Mucosa of stomach (tissue), 1 donor: ENCODE results near the gene SIGLEC8.

Experiments used
- H3K27me3 ChIP-seq: one replicate; pipeline ENCODE4 v1.7.0; 2013; ENCODE audit warnings: mild to moderate bottlenecking, low read length; ENCODE audit not compliant: control insufficient read depth, insufficient read depth
- H3K36me3 ChIP-seq: one replicate; pipeline ENCODE4 v1.7.0; 2013; ENCODE audit warnings: low read length; ENCODE audit not compliant: control insufficient read depth, insufficient read depth
- H3K4me1 ChIP-seq: one replicate; pipeline ENCODE4 v1.7.0; 2013; ENCODE audit warnings: mild to moderate bottlenecking, low read length; ENCODE audit not compliant: control insufficient read depth, insufficient read depth
- H3K4me3 ChIP-seq: one replicate; pipeline ENCODE4 v1.7.0; 2013; ENCODE audit warnings: low read length
- H3K9ac ChIP-seq: one replicate; pipeline ENCODE4 v1.7.0; 2013; ENCODE audit warnings: mild to moderate bottlenecking, low read length, moderate library complexity
- H3K9me3 ChIP-seq: one replicate; pipeline ENCODE4 v1.7.0; 2013; ENCODE audit warnings: mild to moderate bottlenecking, low read length, moderate library complexity; ENCODE audit not compliant: control insufficient read depth
- donor health status: Pancreatic carcinoma.

Gene SIGLEC8

DNA sequence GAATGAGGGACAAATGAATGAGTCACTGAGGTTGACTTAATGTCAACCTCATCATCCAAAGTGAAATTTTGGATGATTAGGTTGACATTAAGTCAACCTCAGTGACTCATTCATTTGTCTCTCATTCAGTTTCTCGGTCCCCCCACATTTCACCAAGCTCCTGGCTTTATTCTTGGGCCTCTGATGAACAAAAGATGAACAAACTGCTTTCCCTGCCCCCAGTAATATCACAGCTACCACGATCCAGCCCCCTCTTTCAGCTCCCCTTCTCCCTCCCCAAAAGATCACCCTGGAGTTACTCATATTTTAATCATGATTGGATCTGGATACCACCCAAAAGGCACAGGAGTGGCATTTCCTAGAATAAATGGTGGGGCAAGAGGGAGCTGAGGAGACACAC lies 30.9 kb upstream of the SIGLEC8 start:
- Histone ChIP-seq H3K27me3 (peaks cover 5% of the 10 kb centered on the region), H3K4me1 (no peaks in the 10 kb centered on the region), H3K36me3 (no peaks in the 10 kb centered on the region), H3K9ac (no peak overlapping the region), H3K4me3 (no peak overlapping the region), H3K9me3 (no peaks in the 10 kb centered on the region)

DNA sequence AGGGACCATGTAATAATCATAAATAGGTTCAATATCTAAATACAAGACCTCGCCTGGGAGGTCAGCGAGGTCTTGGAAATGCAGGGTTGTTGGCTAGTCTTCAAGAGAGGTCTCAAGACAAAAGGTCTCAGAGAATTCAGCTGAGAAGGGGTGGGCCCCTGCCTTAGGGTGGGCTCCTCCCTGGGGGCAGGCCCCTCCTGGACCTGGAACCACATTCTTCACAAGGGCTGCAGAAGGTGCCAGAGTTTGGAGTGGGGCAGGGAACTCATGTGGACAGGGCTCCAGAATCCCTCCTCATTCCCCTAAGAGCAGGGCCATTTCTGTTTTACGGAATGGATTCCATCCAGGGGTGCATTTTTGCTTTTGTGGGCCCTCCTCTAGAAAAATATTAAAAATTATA lies 30.2 kb upstream of the SIGLEC8 start:
- no peak overlapping the region for H3K4me3 ChIP-seq
- H3K9me3 ChIP-seq: no peaks in the 10 kb centered on the region
- no peaks in the 10 kb centered on the region for H3K4me1 ChIP-seq
- H3K27me3 ChIP-seq: peaks cover 3% of the 10 kb centered on the region
- no peak overlapping the region for H3K9ac ChIP-seq
- no peaks in the 10 kb centered on the region for H3K36me3 ChIP-seq

DNA sequence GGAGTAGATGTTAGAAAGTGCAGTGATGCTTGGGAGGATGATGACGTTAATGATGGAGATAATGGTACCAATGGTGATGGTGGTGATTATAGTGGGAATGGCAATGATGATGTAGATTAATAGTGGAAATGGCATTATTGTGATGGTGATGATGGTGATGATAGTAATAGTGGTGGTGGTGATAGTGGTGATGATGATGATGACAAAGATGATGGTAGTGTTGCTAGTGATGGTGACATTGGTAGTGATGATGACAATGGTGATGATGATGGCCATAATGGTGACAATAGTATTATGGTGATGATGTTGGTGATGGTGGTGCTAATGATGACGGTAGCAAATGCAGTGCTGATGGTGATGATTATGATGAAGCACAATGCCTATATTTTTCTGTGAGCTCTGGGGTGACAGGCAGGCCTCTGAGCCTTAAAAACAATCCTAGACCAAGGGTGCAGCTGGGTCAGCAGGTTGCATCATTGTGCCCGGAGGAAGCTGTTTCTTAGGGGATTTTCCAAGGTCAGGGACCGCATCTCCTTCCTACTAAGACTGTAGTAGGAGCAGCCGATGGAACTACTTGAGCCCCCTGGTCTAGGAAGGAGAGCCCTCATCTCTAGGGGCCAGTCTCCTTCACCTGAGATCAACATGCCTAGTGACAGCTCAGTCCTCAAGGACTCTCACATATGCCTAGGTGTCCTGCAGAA lies 27.9 kb upstream of the SIGLEC8 start:
- Histone ChIP-seq H3K27me3 (no peaks in the 10 kb centered on the region), H3K36me3 (no peaks in the 10 kb centered on the region), H3K9me3 (no peaks in the 10 kb centered on the region), H3K4me3 (no peak overlapping the region), H3K9ac (no peak overlapping the region), H3K4me1 (no peaks in the 10 kb centered on the region)

DNA sequence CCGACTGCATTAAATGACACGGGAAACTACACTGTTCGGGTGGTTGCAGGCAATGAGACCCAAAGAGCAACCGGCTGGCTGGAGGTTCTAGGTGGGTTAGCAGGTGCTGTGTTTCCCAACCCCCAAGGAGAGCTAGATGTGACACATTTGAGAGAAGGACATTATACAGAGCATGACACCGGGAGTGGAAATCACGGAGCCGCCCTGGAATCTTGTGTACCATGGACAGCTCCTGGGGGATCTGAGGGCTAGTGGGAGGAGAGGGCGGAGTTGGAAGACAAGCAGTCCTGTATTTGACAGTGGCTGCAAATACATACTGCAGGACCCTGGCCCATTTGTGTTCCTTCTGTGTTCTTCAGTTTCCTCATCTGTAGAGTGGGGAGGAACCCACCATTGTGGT lies 22.3 kb upstream of the SIGLEC8 start:
- H3K27me3 ChIP-seq: no peaks in the 10 kb centered on the region
- H3K4me1 ChIP-seq: peaks cover 4% of the 10 kb centered on the region
- H3K4me3 ChIP-seq: no peak overlapping the region
- no peaks in the 10 kb centered on the region for H3K36me3 ChIP-seq
- H3K9me3 ChIP-seq: no peaks in the 10 kb centered on the region
- H3K9ac ChIP-seq: no peak overlapping the region

DNA sequence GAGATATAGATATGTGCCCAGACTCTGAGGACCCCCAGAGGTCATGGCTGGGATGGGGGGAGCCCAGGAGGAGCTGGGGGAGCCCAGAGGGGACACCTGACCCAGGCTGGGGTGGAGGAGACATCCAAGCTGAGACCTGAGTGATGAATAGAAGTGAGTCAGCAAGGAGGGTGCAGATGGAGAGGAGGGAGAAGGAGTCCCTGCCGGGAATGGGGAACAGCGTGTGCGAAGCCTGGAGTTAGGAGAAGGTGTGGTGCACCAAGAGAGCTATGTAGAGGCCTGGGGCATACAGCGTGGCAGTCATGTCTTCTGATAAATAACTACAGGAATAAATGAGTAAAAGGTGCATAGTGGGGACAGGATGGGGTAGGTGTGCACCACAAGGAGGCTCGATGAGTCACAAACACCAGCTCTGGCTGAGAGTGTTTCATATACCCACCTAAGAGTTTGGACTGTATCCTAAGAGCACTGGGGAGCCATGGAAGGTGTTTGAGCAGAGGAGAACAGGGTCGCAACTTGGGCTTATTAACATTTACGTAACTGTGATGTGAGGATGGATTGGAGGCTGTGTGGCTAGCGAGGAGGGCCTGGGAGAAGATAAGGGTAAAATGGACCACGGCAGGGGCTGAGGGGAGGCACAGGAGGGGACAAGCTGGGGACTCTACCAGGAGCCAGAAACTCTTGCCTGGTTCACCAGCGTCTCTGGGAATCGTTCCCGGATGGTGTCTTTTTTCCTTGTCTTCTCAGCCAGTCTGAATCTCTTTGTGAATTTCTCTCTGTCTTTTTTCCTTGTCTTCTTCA lies 21.5 kb upstream of the SIGLEC8 start:
- H3K27me3 ChIP-seq: no peaks in the 10 kb centered on the region
- no peaks in the 10 kb centered on the region for H3K9me3 ChIP-seq
- no peaks in the 10 kb centered on the region for H3K36me3 ChIP-seq
- no peak overlapping the region for H3K4me3 ChIP-seq
- no peak overlapping the region for H3K9ac ChIP-seq
- peaks cover 10% of the 10 kb centered on the region for H3K4me1 ChIP-seq

DNA sequence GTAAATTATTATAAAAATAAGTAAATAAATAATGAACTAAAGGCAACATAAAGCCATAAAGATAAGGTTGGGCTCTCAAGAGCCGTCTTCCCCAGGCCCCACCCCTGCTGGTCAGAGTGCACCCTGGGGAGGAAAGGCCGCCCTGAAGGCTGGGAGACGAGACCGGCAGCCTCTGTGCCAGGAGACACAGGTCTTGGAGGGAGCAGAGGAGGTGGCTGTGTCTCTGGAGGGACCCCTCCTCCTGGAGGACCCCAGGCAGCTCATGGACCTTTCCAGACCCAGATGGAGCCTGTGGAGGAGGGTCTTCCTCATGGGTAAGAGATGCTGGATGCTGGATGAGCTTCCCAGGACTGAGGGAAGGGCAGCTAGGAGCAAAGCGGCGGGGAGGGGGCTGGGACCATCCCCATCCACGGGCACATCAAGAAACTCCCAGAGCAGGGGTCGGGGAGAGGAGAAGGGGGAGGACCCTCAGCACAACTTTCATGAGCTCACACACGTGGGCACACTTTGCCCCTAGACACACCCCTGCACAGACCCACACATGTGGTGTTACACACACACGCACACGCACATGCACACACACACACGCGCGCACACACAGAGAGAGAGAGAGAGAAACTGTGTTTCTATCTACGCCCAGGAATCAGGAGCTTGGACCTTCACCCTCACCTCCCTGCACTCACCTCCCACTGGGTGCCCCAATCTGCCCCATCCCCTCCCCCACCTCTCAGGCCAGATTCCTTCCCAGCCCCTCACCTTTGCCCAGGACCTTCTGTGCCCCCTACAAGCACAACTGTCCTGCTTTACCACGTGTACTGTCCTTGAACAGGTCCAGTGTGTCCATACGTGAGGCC lies 20.4 kb upstream of the SIGLEC8 start, which contains the start of gene CEACAM18:
TSS of gene CEACAM18 (plus strand) at position 159 of the 854 bp plus-strand sequence.
- no peak within 1 kb of the TSS for H3K9ac ChIP-seq
- H3K4me1 ChIP-seq: peaks cover 20% of the 10 kb centered on the region

DNA sequence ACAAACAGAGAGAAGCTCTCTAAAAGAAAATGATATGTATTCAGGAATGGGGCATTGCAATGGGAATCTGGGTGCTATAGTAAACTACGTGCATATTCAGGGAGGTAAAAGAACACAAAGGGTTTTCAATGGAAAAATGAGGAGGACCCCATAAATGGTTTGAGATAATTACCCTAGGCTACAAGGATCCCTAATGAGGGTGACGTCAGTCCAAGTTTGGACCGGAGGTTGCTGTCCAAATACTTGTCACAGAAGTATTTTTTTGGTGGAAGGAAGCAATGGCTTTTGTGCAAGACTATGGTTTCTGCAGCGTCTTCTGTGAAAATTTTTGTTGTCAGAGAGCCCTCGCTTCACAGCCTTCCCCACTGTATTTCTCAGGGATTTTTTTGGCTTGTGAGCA lies 19.1 kb upstream of the SIGLEC8 start:
- Histone ChIP-seq H3K4me1 (peaks cover 24% of the 10 kb centered on the region), H3K9ac (no peak overlapping the region), H3K4me3 (no peak overlapping the region), H3K36me3 (no peaks in the 10 kb centered on the region), H3K27me3 (no peaks in the 10 kb centered on the region), H3K9me3 (no peaks in the 10 kb centered on the region)

More for the DNA sequence above, 20.4 kb upstream of the SIGLEC8 start, which contains the start of gene CEACAM18:
- no peaks in the 10 kb centered on the region for H3K27me3 ChIP-seq
- H3K36me3 ChIP-seq: no peaks in the 10 kb centered on the region
- no peak within 1 kb of the TSS for H3K4me3 ChIP-seq
- H3K9me3 ChIP-seq: no peaks in the 10 kb centered on the region

DNA sequence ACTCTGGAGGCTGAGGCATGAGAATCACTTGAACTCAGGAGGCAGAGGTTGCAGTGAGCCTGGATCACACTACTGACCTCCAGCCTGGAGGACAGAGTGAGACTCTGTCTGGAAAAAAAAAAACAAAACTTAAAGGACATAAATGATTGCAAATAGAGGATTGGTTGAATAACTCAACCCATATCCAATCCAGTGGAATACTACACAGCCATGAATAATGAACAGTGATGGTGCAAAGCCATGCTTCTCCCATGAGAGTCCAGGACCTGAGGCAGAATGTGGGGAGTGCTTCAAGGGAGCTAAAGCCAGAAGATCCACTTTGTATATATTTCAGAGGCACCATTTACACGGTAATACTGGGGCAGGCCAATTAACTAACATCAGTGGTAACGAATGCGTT lies 17.9 kb upstream of the SIGLEC8 start:
- Histone ChIP-seq H3K27me3 (no peaks in the 10 kb centered on the region), H3K4me1 (peaks cover 24% of the 10 kb centered on the region), H3K4me3 (no peak overlapping the region), H3K9ac (no peak overlapping the region), H3K9me3 (no peaks in the 10 kb centered on the region), H3K36me3 (no peaks in the 10 kb centered on the region)

DNA sequence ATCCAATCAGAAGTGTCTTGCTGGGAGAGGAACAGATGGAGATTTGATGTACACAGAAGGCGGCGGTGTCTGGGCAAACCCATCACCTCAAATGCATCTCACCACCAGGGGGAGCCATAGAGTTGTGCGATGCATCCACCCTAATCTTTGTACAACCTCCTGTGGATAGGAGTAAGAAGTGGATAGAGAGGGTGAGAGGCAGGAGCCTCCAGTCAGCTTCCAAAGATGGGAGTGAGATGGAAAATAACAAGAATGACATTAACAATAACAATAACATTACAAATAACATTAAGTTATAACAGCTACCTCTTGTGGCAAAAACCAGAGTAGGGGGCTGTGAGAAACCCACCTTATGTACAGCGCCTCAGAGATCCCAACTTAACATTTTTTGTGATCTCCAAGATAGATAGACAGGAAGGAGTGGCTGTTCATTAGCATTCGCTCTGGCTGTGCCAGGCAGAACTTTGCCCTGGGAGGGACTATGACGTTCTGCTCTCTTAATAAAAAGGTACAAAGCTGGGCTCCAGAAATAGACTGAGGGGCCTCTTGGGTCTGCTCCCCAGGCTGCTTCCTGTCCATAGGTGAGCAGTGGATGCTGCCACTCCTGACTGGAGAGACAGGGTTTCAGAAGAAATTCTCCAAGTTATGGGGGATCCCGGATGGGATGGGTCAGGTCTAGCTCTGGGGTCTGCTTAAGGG lies 14.9 kb upstream of the SIGLEC8 start:
- no peaks in the 10 kb centered on the region for H3K36me3 ChIP-seq
- H3K4me3 ChIP-seq: no peak overlapping the region
- peaks cover 20% of the 10 kb centered on the region for H3K4me1 ChIP-seq
- no peaks in the 10 kb centered on the region for H3K9me3 ChIP-seq
- no peak overlapping the region for H3K9ac ChIP-seq
- H3K27me3 ChIP-seq: no peaks in the 10 kb centered on the region

DNA sequence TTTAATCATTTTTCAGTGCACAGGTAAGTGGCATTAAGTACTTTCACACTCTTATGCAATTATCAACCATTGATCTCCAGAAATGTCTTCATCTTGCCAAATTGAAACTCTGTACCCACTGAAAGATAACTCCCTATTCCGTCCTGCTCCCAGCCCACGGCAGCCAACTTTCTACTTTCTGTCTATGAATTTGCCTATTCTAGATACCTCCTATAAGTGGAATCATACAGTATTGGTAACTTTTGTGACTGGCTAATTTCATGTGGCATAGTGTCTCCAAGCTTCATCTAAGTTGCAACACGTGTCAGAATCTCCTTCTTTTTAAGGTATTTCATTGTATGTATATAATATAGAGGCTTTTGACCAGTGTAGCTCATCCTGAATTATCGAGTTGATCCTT lies 14.4 kb upstream of the SIGLEC8 start:
- Histone ChIP-seq H3K36me3 (no peaks in the 10 kb centered on the region), H3K9ac (no peak overlapping the region), H3K4me3 (no peak overlapping the region), H3K27me3 (no peaks in the 10 kb centered on the region), H3K4me1 (peaks cover 20% of the 10 kb centered on the region), H3K9me3 (no peaks in the 10 kb centered on the region)

DNA sequence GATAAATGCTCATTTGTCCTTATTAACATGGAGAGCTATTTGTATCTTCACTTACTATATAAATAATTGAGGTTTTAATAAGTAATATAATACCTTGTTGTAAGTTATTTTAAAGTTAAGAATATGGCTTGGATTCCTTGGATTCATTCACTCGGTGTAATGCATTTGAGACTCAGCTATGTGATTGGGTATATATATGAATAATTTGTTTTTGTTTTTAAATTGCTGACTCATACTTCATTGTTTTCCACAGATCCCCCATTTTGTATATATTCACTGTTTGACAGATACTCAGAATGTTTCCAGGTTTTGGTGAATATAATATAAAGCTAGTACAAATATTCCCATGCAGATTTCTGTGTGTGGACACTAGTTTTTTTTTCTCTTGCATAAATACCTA lies 13.3 kb upstream of the SIGLEC8 start:
- Histone ChIP-seq H3K9me3 (no peaks in the 10 kb centered on the region), H3K4me1 (peaks cover 20% of the 10 kb centered on the region), H3K36me3 (no peaks in the 10 kb centered on the region), H3K9ac (no peak overlapping the region), H3K27me3 (no peaks in the 10 kb centered on the region), H3K4me3 (no peak overlapping the region)
